ENCODE data around the gene RARA.
"Not testable (repeated sequence)": the region's sequence is repeated elsewhere in the genome, so short reads cannot be mapped to it uniquely, and the experiment has no call there.

Gene RARA

DNA sequence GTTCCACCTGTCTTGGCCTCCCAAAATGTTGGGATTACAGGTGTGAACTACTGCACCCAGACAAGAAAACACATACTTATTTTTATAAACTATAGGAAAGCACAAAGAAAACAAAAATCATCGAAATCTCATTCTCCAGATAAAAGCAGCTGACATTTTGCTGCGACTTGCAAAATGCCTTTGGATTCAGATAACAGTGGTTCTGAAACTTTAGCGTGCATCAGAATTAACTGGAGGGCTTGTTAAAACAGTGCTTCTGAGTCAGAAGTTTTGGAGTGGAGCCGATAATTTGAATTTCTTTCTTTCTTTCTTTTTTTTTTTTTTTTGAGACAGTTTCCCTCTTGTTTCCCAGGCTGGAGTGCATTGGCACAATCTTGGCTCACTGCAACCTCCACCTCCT is 73.3 kb downstream of the RARA start:
- DNase-seq: no peak

GRCh38 chr17:40386555-40386954 is 77.6 kb downstream of the RARA start:
- DNase-seq: not testable (repeated sequence)

- DNase-seq: peak; percentile 30
These were observed 90.2 kb downstream of the RARA start for GRCh38 chr17:40399185-40399584.

DNA sequence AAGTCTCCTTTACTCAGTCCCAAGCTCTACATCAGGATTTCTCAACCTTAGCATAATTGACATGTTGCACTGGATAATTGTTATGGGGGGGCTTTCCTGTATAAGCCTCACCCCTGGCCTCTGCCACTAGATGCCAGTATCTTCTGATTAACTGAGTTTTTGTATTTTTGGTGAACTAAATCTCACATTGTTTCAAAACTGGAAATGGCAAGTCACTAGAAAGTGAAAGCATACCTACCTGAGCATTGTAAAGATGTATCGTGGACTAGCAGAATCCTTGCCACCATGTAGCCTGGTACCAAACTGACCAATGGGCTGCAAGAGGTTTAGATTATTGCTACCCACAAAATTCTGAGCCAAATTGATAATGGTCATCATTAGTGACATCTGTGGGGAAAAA is 93.7 kb downstream of the RARA start:
- no peak for DNase-seq

DNA sequence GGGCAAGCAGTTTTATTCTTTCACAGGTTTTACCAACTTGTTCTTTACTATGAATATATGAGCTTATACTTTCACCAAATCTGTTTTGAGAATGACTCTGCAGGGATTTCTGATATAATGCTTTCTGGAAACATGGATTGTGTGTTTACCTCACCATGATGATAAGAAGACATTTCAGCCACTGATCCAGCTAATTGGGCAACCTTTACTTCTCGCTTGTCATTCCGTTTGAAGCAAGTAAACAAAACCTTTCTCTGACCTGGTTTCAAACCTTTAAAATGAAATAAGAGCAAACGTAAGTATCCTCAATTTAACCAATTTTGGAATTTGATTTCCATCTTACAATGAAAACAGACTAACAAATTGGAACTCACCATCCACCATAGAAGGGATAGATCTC is 95.0 kb downstream of the RARA start:
- DNase-seq: no peak
